ENCODE results near the gene ARSB.
"Not testable (repeated sequence)": the region's sequence is repeated elsewhere in the genome, so short reads cannot be mapped to it uniquely, and the experiment has no call there.

The ARSB gene

GRCh38 chr5:78765116-78765515 lies 220.0 kb downstream of the ARSB start:
- Histone ChIP-seq H3K27ac (replicated peaks; ENCODE audit: low read length) (no peak overlapping the region), H3K79me1 (ENCODE audit: low read depth, low read length) (no peaks in the 10 kb centered on the region), H3K27me3 (ENCODE audit: control insufficient read depth in 3 of 3, insufficient read depth in 3 of 3, low read depth in 1 of 3, low read length in 3 of 3) (no peaks in the 10 kb centered on the region)

GRCh38 chr5:78763659-78764189 lies 221.4 kb downstream of the ARSB start:
- H2AK5ac ChIP-seq (ENCODE audit: low read depth, low read length) = no peak overlapping the region
- no peaks in the 10 kb centered on the region for H3K27me3 ChIP-seq (ENCODE audit: control insufficient read depth in 3 of 3, insufficient read depth in 3 of 3, low read depth in 1 of 3, low read length in 3 of 3)
- H3K4me1 ChIP-seq (ENCODE audit: control insufficient read depth in 2 of 2, insufficient read depth in 1 of 2, low read depth in 1 of 2, low read length in 2 of 2) = no peaks in the 10 kb centered on the region
- H3K4me3 ChIP-seq (ENCODE audit: low read length in 2 of 2) = no peak overlapping the region
- no peak overlapping the region for H2BK12ac ChIP-seq (ENCODE audit: low read length)
- H2BK5ac ChIP-seq (ENCODE audit: low read length) = no peak overlapping the region
- no peak overlapping the region for H3K4me2 ChIP-seq (ENCODE audit: insufficient read depth, low read length, poor library complexity, severe bottlenecking)
- no peaks in the 10 kb centered on the region for H3K9me3 ChIP-seq (replicated peaks in 1 of 2; ENCODE audit: control insufficient read depth in 2 of 2, insufficient read depth in 1 of 2, low read depth in 1 of 2, low read length in 2 of 2)
- H3K14ac ChIP-seq (ENCODE audit: low read length) = no peak overlapping the region
- no peak overlapping the region for H2BK120ac ChIP-seq (ENCODE audit: low read depth, low read length)
- DNase-seq (ENCODE audit: low spot score) = no peak
- no peak overlapping the region for H2BK15ac ChIP-seq (ENCODE audit: low read length)
- H2AFZ ChIP-seq (ENCODE audit: low read length) = no peak overlapping the region
- H3K27ac ChIP-seq (replicated peaks; ENCODE audit: low read length) = no peak overlapping the region
- H3K23ac ChIP-seq (ENCODE audit: low read depth, low read length, poor library complexity) = no peak overlapping the region
- no peak overlapping the region for H4K8ac ChIP-seq (ENCODE audit: low read depth, low read length)
- no peaks in the 10 kb centered on the region for H3K79me1 ChIP-seq (ENCODE audit: low read depth, low read length)
- WGBS, 2 donors (ENCODE audit: extremely low coverage in 2 of 2, insufficient read length in 2 of 2, insufficient replicate concordance in 1 of 2) = no CpG with 5 or more reads among the region's 6 CpGs
- H3K9ac ChIP-seq (ENCODE audit: low read depth, low read length, poor library complexity) = no peak overlapping the region
- no peak overlapping the region for H3K4ac ChIP-seq (ENCODE audit: low read length)
- H3K36me3 ChIP-seq (replicated peaks in 1 of 2; ENCODE audit: control insufficient read depth in 2 of 2, insufficient read depth in 2 of 2, low read length in 2 of 2) = no peaks in the 10 kb centered on the region
- H3K18ac ChIP-seq (ENCODE audit: low read length) = no peak overlapping the region
- no peak overlapping the region for H4K91ac ChIP-seq (ENCODE audit: low read depth, low read length, poor library complexity)

More at GRCh38 chr5:78765116-78765515, 220.0 kb downstream of the ARSB start:
- H3K4me1 ChIP-seq (ENCODE audit: control insufficient read depth in 2 of 2, insufficient read depth in 1 of 2, low read depth in 1 of 2, low read length in 2 of 2) = no peaks in the 10 kb centered on the region
- no peak for DNase-seq (ENCODE audit: low spot score)
- no peak overlapping the region for H2AK5ac ChIP-seq (ENCODE audit: low read depth, low read length)
- H4K8ac ChIP-seq (ENCODE audit: low read depth, low read length) = no peak overlapping the region
- no peak overlapping the region for H2BK12ac ChIP-seq (ENCODE audit: low read length)
- H3K9ac ChIP-seq (ENCODE audit: low read depth, low read length, poor library complexity) = no peak overlapping the region
- no CpG with 5 or more reads among the region's 5 CpGs for WGBS, 2 donors (ENCODE audit: extremely low coverage in 2 of 2, insufficient read length in 2 of 2, insufficient replicate concordance in 1 of 2)
- H3K4me2 ChIP-seq (ENCODE audit: insufficient read depth, low read length, poor library complexity, severe bottlenecking) = no peak overlapping the region
- no peaks in the 10 kb centered on the region for H3K9me3 ChIP-seq (replicated peaks in 1 of 2; ENCODE audit: control insufficient read depth in 2 of 2, insufficient read depth in 1 of 2, low read depth in 1 of 2, low read length in 2 of 2)
- H3K14ac ChIP-seq (ENCODE audit: low read length) = no peak overlapping the region
- no peak overlapping the region for H3K4ac ChIP-seq (ENCODE audit: low read length)
- no peak overlapping the region for H3K4me3 ChIP-seq (ENCODE audit: low read length in 2 of 2)
- no peak overlapping the region for H2BK120ac ChIP-seq (ENCODE audit: low read depth, low read length)
- H2BK5ac ChIP-seq (ENCODE audit: low read length) = no peak overlapping the region
- H2BK15ac ChIP-seq (ENCODE audit: low read length) = no peak overlapping the region
- H3K36me3 ChIP-seq (replicated peaks in 1 of 2; ENCODE audit: control insufficient read depth in 2 of 2, insufficient read depth in 2 of 2, low read length in 2 of 2) = no peaks in the 10 kb centered on the region
- no peak overlapping the region for H3K23ac ChIP-seq (ENCODE audit: low read depth, low read length, poor library complexity)
- no peak overlapping the region for H4K91ac ChIP-seq (ENCODE audit: low read depth, low read length, poor library complexity)
- H3K18ac ChIP-seq (ENCODE audit: low read length) = no peak overlapping the region
- no peak overlapping the region for H2AFZ ChIP-seq (ENCODE audit: low read length)

GRCh38 chr5:78762743-78763142 lies 222.4 kb downstream of the ARSB start:
- H3K4me2 ChIP-seq (ENCODE audit: insufficient read depth, low read length, poor library complexity, severe bottlenecking); H3K18ac ChIP-seq (ENCODE audit: low read length); H3K23ac ChIP-seq (ENCODE audit: low read depth, low read length, poor library complexity); H3K4me1 ChIP-seq (ENCODE audit: control insufficient read depth in 2 of 2, insufficient read depth in 1 of 2, low read depth in 1 of 2, low read length in 2 of 2); H3K27ac ChIP-seq (replicated peaks; ENCODE audit: low read length); H3K9me3 ChIP-seq (replicated peaks in 1 of 2; ENCODE audit: control insufficient read depth in 2 of 2, insufficient read depth in 1 of 2, low read depth in 1 of 2, low read length in 2 of 2); H3K4me3 ChIP-seq (ENCODE audit: low read length in 2 of 2); H3K14ac ChIP-seq (ENCODE audit: low read length); H2BK5ac ChIP-seq (ENCODE audit: low read length); H2BK12ac ChIP-seq (ENCODE audit: low read length); H4K91ac ChIP-seq (ENCODE audit: low read depth, low read length, poor library complexity); H2AK5ac ChIP-seq (ENCODE audit: low read depth, low read length); H3K4ac ChIP-seq (ENCODE audit: low read length); H3K36me3 ChIP-seq (replicated peaks in 1 of 2; ENCODE audit: control insufficient read depth in 2 of 2, insufficient read depth in 2 of 2, low read length in 2 of 2); H2BK15ac ChIP-seq (ENCODE audit: low read length); H2AFZ ChIP-seq (ENCODE audit: low read length); H3K79me1 ChIP-seq (ENCODE audit: low read depth, low read length); DNase-seq (ENCODE audit: low spot score); H4K8ac ChIP-seq (ENCODE audit: low read depth, low read length); H3K9ac ChIP-seq (ENCODE audit: low read depth, low read length, poor library complexity); H3K27me3 ChIP-seq (ENCODE audit: control insufficient read depth in 3 of 3, insufficient read depth in 3 of 3, low read depth in 1 of 3, low read length in 3 of 3); H2BK120ac ChIP-seq (ENCODE audit: low read depth, low read length): not testable (repeated sequence)
- no CpG with 5 or more reads among the region's 5 CpGs for WGBS, 2 donors (ENCODE audit: extremely low coverage in 2 of 2, insufficient read length in 2 of 2, insufficient replicate concordance in 1 of 2)

GRCh38 chr5:78761840-78762239 lies 223.3 kb downstream of the ARSB start:
- Histone ChIP-seq H2BK120ac (ENCODE audit: low read depth, low read length) (no peak overlapping the region), H3K9ac (ENCODE audit: low read depth, low read length, poor library complexity) (no peak overlapping the region), H3K9me3 (replicated peaks in 1 of 2; ENCODE audit: control insufficient read depth in 2 of 2, insufficient read depth in 1 of 2, low read depth in 1 of 2, low read length in 2 of 2) (no peaks in the 10 kb centered on the region), H2BK5ac (ENCODE audit: low read length) (no peak overlapping the region), H4K8ac (ENCODE audit: low read depth, low read length) (no peak overlapping the region), H2BK12ac (ENCODE audit: low read length) (no peak overlapping the region), H3K27ac (replicated peaks; ENCODE audit: low read length) (no peak overlapping the region), H3K4me3 (ENCODE audit: low read length in 2 of 2) (no peak overlapping the region), H2BK15ac (ENCODE audit: low read length) (no peak overlapping the region), H3K4me1 (ENCODE audit: control insufficient read depth in 2 of 2, insufficient read depth in 1 of 2, low read depth in 1 of 2, low read length in 2 of 2) (no peaks in the 10 kb centered on the region), H3K79me1 (ENCODE audit: low read depth, low read length) (no peaks in the 10 kb centered on the region), H2AFZ (ENCODE audit: low read length) (no peak overlapping the region), H2AK5ac (ENCODE audit: low read depth, low read length) (no peak overlapping the region), H4K91ac (ENCODE audit: low read depth, low read length, poor library complexity) (no peak overlapping the region), H3K4ac (ENCODE audit: low read length) (no peak overlapping the region), H3K27me3 (ENCODE audit: control insufficient read depth in 3 of 3, insufficient read depth in 3 of 3, low read depth in 1 of 3, low read length in 3 of 3) (no peaks in the 10 kb centered on the region), H3K14ac (ENCODE audit: low read length) (no peak overlapping the region), H3K36me3 (replicated peaks in 1 of 2; ENCODE audit: control insufficient read depth in 2 of 2, insufficient read depth in 2 of 2, low read length in 2 of 2) (no peaks in the 10 kb centered on the region), H3K4me2 (ENCODE audit: insufficient read depth, low read length, poor library complexity, severe bottlenecking) (no peak overlapping the region), H3K23ac (ENCODE audit: low read depth, low read length, poor library complexity) (no peak overlapping the region), H3K18ac (ENCODE audit: low read length) (no peak overlapping the region)
- no peak for DNase-seq (ENCODE audit: low spot score)
- no CpG with 5 or more reads among the region's 6 CpGs for WGBS, 2 donors (ENCODE audit: extremely low coverage in 2 of 2, insufficient read length in 2 of 2, insufficient replicate concordance in 1 of 2)
